Mononuclear cell (primary cell): ENCODE data around the gene AFMID. TPM values are rescaled to one million over a fixed set of nuclear protein-coding genes. Genes with fewer than 3 reads are reported as not detected.
A peak's percentile ranks its signal among the peaks of the same experiment; 100 is the strongest.
"Not testable (repeated sequence)": the region's sequence is repeated elsewhere in the genome, so short reads cannot be mapped to it uniquely, and the experiment has no call there.

ENCODE experiments used
- H3K27me3 ChIP-seq: 2 replicates; pipeline ENCODE4 v1.6.0; 2011; ENCODE audit warnings: low read length, control low read depth; ENCODE audit not compliant: insufficient read depth
- H3K4me1 ChIP-seq: 2 replicates; pipeline ENCODE4 v1.5.1; 2011; ENCODE audit warnings: mild to moderate bottlenecking, low read length, control low read depth; ENCODE audit not compliant: insufficient read depth
- H3K4me3 ChIP-seq: 2 replicates; pipeline ENCODE4 v1.5.1; 2011; ENCODE audit warnings: mild to moderate bottlenecking, low read length, moderate library complexity
- H3K9me3 ChIP-seq: 2 replicates; pipeline ENCODE4 v1.5.1; 2011; ENCODE audit warnings: low read depth, mild to moderate bottlenecking, control low read depth, low read length
- total RNA-seq: library from RNA; depleted of rRNA; stranded (reverse); fragments of >200 nt; gene quantifications from one replicate; pipeline ENCODE4 v1.2.3, GENCODE V29; 2012

The AFMID gene, protein sequence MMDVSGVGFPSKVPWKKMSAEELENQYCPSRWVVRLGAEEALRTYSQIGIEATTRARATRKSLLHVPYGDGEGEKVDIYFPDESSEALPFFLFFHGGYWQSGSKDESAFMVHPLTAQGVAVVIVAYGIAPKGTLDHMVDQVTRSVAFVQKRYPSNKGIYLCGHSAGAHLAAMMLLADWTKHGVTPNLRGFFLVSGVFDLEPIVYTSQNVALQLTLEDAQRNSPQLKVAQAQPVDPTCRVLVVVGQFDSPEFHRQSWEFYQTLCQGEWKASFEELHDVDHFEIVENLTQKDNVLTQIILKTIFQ
- total RNA-seq, result 5.0 TPM

GRCh38 chr17:78186692-78187595 is at the start of gene AFMID, which contains the start of gene TK1:
Gene AFMID (plus strand): TSS chr17:78187362. CDS start chr17:78187371, 9 bp downstream.
Gene TK1 (minus strand): TSS chr17:78187052. CDS start chr17:78186994, 58 bp downstream.
- Histone ChIP-seq H3K9me3 (no peaks in the 10 kb centered on the region), H3K4me1 (peaks cover 30% of the 10 kb centered on the region), H3K27me3 (no peaks in the 10 kb centered on the region), H3K4me3 (peak within 1 kb of the TSS; percentile 38)

DNA sequence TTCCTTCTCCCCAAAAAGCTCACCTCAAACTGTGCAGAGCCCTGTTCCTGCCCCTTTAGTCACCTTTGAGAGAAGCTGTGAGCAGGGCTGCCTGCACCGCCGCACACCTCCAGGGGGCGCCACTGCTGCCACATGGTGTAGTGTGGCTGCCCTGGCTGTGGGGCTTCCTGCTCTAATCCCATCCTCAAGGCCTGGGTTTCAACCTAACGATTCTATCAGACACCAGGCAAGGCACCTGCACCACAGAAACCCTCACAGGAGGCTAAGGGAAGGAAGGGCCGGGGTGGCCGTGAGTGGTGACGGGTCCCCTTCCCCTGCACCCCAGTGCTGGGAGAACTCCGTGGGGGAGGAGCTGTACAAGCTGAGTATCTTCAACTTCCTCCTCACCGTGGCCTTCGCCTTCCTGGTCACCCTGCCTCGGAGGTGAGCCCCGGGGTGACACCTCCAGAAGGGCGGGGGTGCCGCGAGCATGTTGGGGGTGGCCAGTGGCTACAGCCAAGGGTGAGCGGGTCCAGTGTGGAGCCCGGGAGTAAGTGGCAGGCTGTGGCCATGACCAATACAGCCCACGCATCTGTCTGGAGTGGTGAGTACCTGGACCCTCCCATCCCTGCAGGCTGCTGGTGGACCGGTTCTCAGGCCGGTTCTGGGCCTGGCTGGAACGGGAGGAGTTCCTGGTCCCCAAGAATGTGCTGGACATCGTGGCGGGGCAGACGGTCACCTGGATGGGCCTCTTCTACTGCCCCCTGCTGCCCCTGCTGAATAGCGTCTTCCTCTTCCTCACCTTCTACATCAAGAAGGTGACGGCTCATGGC is 49.6 kb upstream of the AFMID start:
- H3K9me3 ChIP-seq, result no peaks in the 10 kb centered on the region
- H3K4me3 ChIP-seq, result no peak overlapping the region
- H3K4me1 ChIP-seq, result peaks cover 98% of the 10 kb centered on the region
- no peaks in the 10 kb centered on the region for H3K27me3 ChIP-seq

- Histone ChIP-seq H3K4me3 (no peak overlapping the region), H3K9me3 (no peaks in the 10 kb centered on the region), H3K27me3 (no peaks in the 10 kb centered on the region)
Measured at GRCh38 chr17:78138204-78139060, 48.7 kb upstream of the AFMID start.

DNA sequence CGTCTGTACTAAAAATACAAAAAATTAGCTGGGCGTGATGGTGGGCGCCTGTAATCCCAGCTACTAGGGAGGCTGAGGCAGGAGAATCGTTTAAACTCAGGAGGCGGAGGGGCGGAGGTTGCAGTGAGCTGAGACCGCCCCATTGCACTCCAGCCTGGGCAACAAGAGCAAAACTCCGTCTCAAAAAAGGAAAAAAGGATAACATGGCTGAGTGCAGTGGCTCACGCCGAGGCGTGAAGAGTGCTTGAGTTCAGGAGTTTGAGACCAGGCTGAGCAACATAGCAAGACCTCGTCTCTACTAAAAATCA is 47.3 kb upstream of the AFMID start:
- not testable (repeated sequence) for H3K27me3 ChIP-seq, H3K4me3 ChIP-seq, H3K9me3 ChIP-seq
- H3K4me1 ChIP-seq, result peaks cover 96% of the 10 kb centered on the region

More at GRCh38 chr17:78138204-78139060, 48.7 kb upstream of the AFMID start:
- peaks cover 96% of the 10 kb centered on the region for H3K4me1 ChIP-seq

GRCh38 chr17:78140169-78141051 is 46.8 kb upstream of the AFMID start:
- Histone ChIP-seq H3K4me1 (peaks cover 96% of the 10 kb centered on the region), H3K4me3 (no peak overlapping the region), H3K9me3 (no peaks in the 10 kb centered on the region), H3K27me3 (no peaks in the 10 kb centered on the region)

DNA sequence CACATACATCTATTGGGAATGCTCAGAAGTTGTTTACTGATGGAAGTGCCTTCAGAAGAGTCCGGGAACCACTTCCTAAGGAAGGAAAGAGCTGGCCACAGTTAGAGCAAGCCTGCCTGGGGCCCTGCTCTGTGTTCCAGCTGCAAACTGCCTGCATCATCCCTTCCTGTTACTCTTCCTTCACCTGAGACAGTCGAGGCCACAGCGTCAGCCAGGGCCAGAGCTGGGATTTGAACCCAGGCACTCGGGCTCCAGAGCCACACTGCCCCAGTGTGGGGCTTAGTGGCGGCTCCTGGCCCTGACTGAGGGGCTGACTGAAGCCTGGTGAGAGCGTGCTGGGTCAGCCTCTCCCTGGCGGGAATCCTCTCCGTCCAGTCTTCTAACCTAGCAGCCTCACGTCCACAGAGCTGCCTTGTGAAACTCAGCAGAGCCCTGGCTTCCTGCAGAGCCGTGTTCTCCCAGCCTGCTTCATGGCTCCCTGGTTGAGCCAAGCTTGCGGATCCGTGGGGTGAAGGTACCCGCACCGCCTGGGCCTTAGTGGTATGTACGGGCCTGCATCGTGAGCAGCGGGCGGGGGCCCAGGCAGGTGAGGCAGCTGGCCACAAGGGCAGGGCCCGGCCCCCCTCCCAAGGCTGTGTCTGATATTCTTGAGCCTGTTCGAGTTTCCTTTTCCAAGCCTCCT is 45.6 kb upstream of the AFMID start:
- peaks cover 95% of the 10 kb centered on the region for H3K4me1 ChIP-seq
- no peaks in the 10 kb centered on the region for H3K9me3 ChIP-seq
- H3K4me3 ChIP-seq, result no peak overlapping the region
- H3K27me3 ChIP-seq, result no peaks in the 10 kb centered on the region

DNA sequence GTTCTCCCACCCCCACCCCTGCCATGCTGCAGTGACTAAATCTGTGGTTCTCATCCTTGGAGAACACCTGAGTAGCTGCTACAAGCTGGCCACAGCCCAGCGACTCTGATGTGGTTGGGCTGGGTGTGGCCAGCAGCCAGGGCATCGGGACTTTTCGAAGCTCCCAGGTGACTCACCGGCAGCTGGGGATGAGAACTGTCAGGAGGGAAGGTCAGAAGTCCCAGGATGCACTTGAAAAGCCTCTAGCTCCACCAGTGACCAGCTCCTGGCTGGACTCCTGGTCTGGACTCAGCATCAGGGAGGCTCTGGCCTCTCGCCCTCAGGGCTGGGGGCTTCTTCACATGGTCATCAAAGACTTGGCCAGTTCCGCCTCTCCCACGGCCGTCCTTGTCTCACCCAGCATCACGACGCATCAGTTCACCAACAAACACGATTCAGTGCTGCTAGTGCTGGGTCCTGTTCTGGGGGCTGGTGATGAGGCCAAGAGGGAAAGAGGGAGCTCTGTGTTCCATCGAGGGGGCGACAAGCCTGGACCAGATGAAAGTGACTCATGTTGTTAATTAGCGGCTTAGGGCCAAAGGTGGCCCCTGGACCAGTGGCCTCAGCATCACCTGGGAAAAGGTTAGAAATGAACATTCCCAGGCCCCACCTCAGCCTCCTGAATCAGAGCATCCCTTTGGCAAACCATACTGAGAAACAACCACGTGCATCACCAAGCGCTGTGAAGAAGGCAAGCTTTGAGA is 44.9 kb upstream of the AFMID start:
- Histone ChIP-seq H3K4me3 (no peak overlapping the region), H3K9me3 (no peaks in the 10 kb centered on the region), H3K4me1 (peaks cover 95% of the 10 kb centered on the region), H3K27me3 (no peaks in the 10 kb centered on the region)

DNA sequence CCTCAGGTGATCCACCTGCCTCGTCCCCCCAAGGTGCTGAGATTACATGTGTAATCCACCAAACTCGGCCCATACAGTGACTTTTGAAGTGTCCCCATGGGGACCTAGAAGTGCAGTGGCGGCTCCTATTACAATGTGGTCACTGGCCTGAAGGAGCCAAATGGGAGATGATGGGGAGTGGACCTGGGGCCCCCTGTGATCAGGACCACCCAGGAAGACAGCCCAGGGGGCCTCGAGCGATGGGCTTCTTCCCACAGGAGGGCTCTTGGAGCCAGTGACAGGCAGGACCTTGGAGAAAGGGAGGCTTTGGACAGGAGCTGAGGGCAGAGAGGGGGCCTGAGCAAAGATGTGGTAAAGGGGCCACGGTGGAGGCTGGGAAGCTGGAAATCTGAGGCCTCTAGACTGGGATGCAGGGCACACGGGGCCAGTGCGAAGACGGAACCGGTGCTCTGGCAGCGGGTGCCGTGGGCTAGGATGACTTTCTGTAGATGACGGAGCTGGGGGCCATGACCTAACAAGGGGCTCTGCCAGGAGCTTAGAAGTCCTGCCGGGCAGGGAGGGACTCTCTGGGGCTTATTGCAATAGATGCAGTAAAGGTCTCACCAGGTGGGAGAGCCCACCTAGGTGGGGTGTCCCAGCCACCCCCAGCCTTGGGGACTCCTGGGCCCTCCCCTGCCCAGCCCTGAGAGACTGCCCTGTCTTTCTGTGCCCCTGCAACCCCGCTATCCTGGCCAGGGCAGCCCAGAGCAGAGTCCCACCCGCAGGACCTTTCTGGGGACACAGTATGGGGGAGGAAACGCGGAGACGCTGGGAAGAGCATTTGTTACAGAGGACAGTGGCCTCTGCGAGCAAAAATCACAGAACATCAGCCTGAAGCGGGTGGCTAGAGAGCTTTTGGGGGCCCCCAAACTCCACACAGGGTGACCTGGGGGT is 43.7 kb upstream of the AFMID start:
- H3K4me3 ChIP-seq, result no peak overlapping the region
- peaks cover 95% of the 10 kb centered on the region for H3K4me1 ChIP-seq
- no peaks in the 10 kb centered on the region for H3K27me3 ChIP-seq
- no peaks in the 10 kb centered on the region for H3K9me3 ChIP-seq

GRCh38 chr17:78144147-78144719 is 42.9 kb upstream of the AFMID start:
- Histone ChIP-seq H3K4me1 (peaks cover 92% of the 10 kb centered on the region), H3K27me3 (no peaks in the 10 kb centered on the region), H3K4me3 (no peak overlapping the region), H3K9me3 (no peaks in the 10 kb centered on the region)

GRCh38 chr17:78144736-78145641 is 42.2 kb upstream of the AFMID start:
- peaks cover 84% of the 10 kb centered on the region for H3K4me1 ChIP-seq

GRCh38 chr17:78146471-78146869 is 40.7 kb upstream of the AFMID start:
- Histone ChIP-seq H3K9me3 (no peaks in the 10 kb centered on the region), H3K27me3 (no peaks in the 10 kb centered on the region), H3K4me3 (no peak overlapping the region), H3K4me1 (peaks cover 71% of the 10 kb centered on the region)

More at GRCh38 chr17:78144736-78145641, 42.2 kb upstream of the AFMID start:
- no peaks in the 10 kb centered on the region for H3K9me3 ChIP-seq
- no peak overlapping the region for H3K4me3 ChIP-seq
- H3K27me3 ChIP-seq, result no peaks in the 10 kb centered on the region
